Caco-2 (cell line): ENCODE measurements around the gene ZNF419. TPM values are rescaled to one million over a fixed set of nuclear protein-coding genes. Genes with fewer than 3 reads are reported as not detected.

Experiments used
- BruUV-seq: library from RNA; stranded (reverse); fragments of 400-500 nt; replicated peaks from 2 replicates; lab custom pipeline; 2021; lab: Mats Ljungman, UMichigan
- CTCF ChIA-PET: fragments of 300-600 bp; sonication (Branson Sonifier 250); formaldehyde crosslinking; loops from one replicate; lab custom pipeline; 2022; ENCODE audit warnings: antibody characterized with exemption; lab: Charles Lee
- POLR2A ChIA-PET: fragments of 300-600 bp; sonication (Branson Sonifier 250); formaldehyde crosslinking; loops from one replicate; lab custom pipeline; 2022; ENCODE audit warnings: antibody characterized with exemption; lab: Charles Lee
- DNase-seq, 2 experiments: peaks; one replicate each; pipeline versions ENCODE4 v3.0.0 to v3.0.0-alpha.2; 2020 to 2022
- H3K27me3 ChIP-seq: replicated peaks from 2 replicates; pipeline ENCODE4 v1.6.0; 2011; ENCODE audit warnings: low read length; ENCODE audit not compliant: control insufficient read depth, insufficient read depth
- H3K36me3 ChIP-seq: 2 replicates; pipeline ENCODE4 v1.5.1; 2011; ENCODE audit warnings: low read length; ENCODE audit not compliant: control insufficient read depth, insufficient read depth
- H3K4me1 ChIP-seq: fragments of 250-450 bp; sonication (Bioruptor Pico); 2 replicates; pipeline ENCODE4 v1.5.1; 2020; ENCODE audit warnings: mild to moderate bottlenecking
- H3K4me3 ChIP-seq: 2 replicates; pipeline ENCODE4 v1.5.1; 2011; ENCODE audit warnings: low read depth, mild to moderate bottlenecking, control low read depth, low read length
- H3K9me3 ChIP-seq: fragments of 250-450 bp; sonication (Bioruptor Pico); 2 replicates; pipeline ENCODE4 v1.5.1; 2020; ENCODE audit warnings: mild to moderate bottlenecking, moderate library complexity
- H3K27ac Mint-ChIP-seq: one replicate; pipeline ENCODE4 v1.8.0; 2022; ENCODE audit warnings: mixed read lengths; ENCODE audit not compliant: unreplicated experiment
- H3K27me3 Mint-ChIP-seq: one replicate; pipeline ENCODE4 v1.8.0; 2022; ENCODE audit warnings: mixed read lengths; ENCODE audit not compliant: insufficient read depth, unreplicated experiment
- H3K36me3 Mint-ChIP-seq: one replicate; pipeline ENCODE4 v1.8.0; 2022; ENCODE audit warnings: mild to moderate bottlenecking, mixed read lengths; ENCODE audit not compliant: insufficient read depth, unreplicated experiment
- H3K4me1 Mint-ChIP-seq: one replicate; pipeline ENCODE4 v1.8.0; 2022; ENCODE audit warnings: low read depth, mixed read lengths; ENCODE audit not compliant: unreplicated experiment
- H3K4me3 Mint-ChIP-seq: one replicate; pipeline ENCODE4 v1.8.0; 2022; ENCODE audit warnings: mild to moderate bottlenecking, moderate library complexity, mixed read lengths; ENCODE audit not compliant: unreplicated experiment
- H3K9me3 Mint-ChIP-seq: one replicate; pipeline ENCODE4 v1.8.0; 2022; ENCODE audit warnings: mixed read lengths; ENCODE audit not compliant: unreplicated experiment
- intact Hi-C: fragments of 100-400 bp; cut with micrococcal nuclease; formaldehyde crosslinking; loops from one replicate; pipeline ENCODE4 v1.10.0; 2022; ENCODE audit not compliant: unreplicated experiment
- total RNA-seq: library from RNA; stranded (reverse); gene quantifications from 2 replicates; pipeline ENCODE4 v1.2.3, GENCODE V29; 2022
- TF ChIP-seq, protein P1 (sequence below), 2 experiments: fragments of 200-600 bp in 1 of 2; IDR thresholded peaks; 1 replicate in 1 of 2; 2 replicates in 1 of 2; pipeline versions ENCODE4 v1.5.1 to v1.8.0; 2011 to 2022; ENCODE audit warnings: antibody characterized with exemption in 1 of 2, control low read depth in 1 of 2, inconsistent platforms in 1 of 2, low read depth in 1 of 2, low read length in 1 of 2, mild to moderate bottlenecking in 1 of 2, moderate library complexity in 1 of 2; ENCODE audit not compliant: insufficient read depth in 1 of 2, severe bottlenecking in 1 of 2, unreplicated experiment in 1 of 2

The ZNF419 gene
- total RNA-seq, 1 experiment from 2014 or later, result 16.9 TPM

DNA sequence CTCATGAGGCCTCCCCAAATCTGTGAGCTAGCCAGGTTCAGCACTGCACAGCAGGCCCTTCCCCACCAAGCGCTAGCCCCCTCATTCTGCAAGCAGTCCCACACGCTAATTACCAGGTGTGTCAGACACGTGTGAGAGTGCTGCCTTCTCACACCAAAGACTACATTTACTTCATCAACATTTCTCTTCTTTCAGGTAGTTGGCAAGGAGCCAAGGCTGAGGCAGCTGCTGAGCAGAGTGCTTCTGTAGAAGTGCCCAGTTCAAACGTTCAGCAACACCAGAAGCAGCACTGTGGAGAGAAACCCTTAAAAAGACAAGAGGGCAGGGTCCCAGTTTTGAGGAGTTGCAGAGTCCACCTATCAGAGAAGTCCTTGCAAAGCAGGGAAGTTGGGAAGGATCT lies 18.6 kb downstream of the ZNF419 start:
- no peak for DNase-seq
- Mint-ChIP-seq H3K27ac (no peak overlapping the region), H3K4me3 (no peak overlapping the region), H3K27me3 (no peaks in the 10 kb centered on the region), H3K9me3 (peaks cover 34% of the 10 kb centered on the region), H3K36me3 (peaks cover 73% of the 10 kb centered on the region), H3K4me1 (no peaks in the 10 kb centered on the region)
- TF ChIP-seq, protein P1, sequence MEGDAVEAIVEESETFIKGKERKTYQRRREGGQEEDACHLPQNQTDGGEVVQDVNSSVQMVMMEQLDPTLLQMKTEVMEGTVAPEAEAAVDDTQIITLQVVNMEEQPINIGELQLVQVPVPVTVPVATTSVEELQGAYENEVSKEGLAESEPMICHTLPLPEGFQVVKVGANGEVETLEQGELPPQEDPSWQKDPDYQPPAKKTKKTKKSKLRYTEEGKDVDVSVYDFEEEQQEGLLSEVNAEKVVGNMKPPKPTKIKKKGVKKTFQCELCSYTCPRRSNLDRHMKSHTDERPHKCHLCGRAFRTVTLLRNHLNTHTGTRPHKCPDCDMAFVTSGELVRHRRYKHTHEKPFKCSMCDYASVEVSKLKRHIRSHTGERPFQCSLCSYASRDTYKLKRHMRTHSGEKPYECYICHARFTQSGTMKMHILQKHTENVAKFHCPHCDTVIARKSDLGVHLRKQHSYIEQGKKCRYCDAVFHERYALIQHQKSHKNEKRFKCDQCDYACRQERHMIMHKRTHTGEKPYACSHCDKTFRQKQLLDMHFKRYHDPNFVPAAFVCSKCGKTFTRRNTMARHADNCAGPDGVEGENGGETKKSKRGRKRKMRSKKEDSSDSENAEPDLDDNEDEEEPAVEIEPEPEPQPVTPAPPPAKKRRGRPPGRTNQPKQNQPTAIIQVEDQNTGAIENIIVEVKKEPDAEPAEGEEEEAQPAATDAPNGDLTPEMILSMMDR (IDR thresholded peaks at IDR 0.05; ENCODE audit: insufficient read depth in 1 of 2, low read depth in 1 of 2, low read length in 1 of 2, severe bottlenecking in 1 of 2, unreplicated experiment in 1 of 2), result no peak
- peaks cover 11% of the 10 kb centered on the region for H3K36me3 ChIP-seq
- no peak overlapping the region for H3K4me3 ChIP-seq
- H3K9me3 ChIP-seq, result peaks cover 10% of the 10 kb centered on the region; the same call in 1 of the 2 replicates
- ChIA-PET CTCF (no interaction called here), POLR2A (no interaction called here)
- no peaks in the 10 kb centered on the region for H3K4me1 ChIP-seq
- BruUV-seq, result no TSS peak
- intact Hi-C loops, result no loop called here
- H3K27me3 ChIP-seq, result no peaks in the 10 kb centered on the region

DNA sequence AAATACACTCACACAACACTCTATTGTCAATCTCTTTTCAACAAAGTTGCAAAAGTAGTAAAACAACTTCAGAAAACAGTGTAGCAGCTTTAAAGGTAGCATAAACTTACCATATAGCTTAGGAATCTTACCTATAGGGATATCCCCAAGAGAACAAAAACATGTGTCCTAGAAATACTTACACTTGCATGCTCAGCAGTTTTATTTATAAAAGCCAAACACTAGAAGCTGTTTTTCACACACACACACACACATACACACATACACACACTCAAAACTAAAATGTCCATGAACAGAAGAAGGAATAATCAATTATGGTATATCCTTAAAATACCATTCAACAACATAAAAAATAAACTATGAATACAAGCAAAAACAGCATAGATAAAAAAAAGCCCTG lies 23.9 kb downstream of the ZNF419 start:
- peaks cover 43% of the 10 kb centered on the region for H3K36me3 Mint-ChIP-seq

DNA sequence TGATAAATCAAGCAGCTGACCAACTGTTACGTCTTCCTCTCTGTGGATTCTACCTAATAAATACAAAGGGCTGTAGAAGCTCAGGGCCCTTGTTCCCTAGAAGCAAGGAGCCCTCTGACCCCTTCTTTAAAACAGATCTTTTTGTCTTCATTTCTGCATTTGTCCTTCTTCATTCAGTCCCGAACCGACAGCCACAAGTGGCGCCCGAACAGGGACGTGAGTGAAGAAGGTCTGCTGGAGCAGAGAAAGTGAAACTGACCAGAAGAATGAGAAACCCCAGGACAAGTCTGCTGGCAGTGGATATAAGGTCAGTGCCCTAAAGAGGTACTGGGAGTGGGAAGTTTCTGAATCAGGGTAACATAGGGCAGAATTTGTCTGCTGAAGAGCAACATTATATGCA lies 25.3 kb downstream of the ZNF419 start:
- Histone ChIP-seq H3K4me1 (no peaks in the 10 kb centered on the region), H3K4me3 (no peak overlapping the region), H3K9me3 (peaks cover 19% of the 10 kb centered on the region), H3K36me3 (no peaks in the 10 kb centered on the region), H3K27me3 (no peaks in the 10 kb centered on the region)
- Mint-ChIP-seq H3K9me3 (peaks cover 52% of the 10 kb centered on the region), H3K36me3 (peaks cover 30% of the 10 kb centered on the region), H3K4me3 (no peak overlapping the region), H3K27me3 (no peaks in the 10 kb centered on the region), H3K27ac (no peak overlapping the region), H3K4me1 (no peaks in the 10 kb centered on the region)
- BruUV-seq, result no TSS peak
- TF ChIP-seq, protein P1 (IDR thresholded peaks at IDR 0.05; ENCODE audit: insufficient read depth in 1 of 2, low read depth in 1 of 2, low read length in 1 of 2, severe bottlenecking in 1 of 2, unreplicated experiment in 1 of 2), result no peak
- CTCF ChIA-PET, result no interaction called here
- intact Hi-C loops, result no loop called here
- POLR2A ChIA-PET, result no interaction called here
- DNase-seq, result peak in 1 of 2 experiments; percentile 58

More for the DNA sequence above, 23.9 kb downstream of the ZNF419 start:
- BruUV-seq, result no TSS peak
- Mint-ChIP-seq H3K4me3 (no peak overlapping the region), H3K27me3 (no peaks in the 10 kb centered on the region), H3K9me3 (peaks cover 52% of the 10 kb centered on the region), H3K27ac (no peak overlapping the region), H3K4me1 (no peaks in the 10 kb centered on the region)
- ChIA-PET CTCF (no interaction called here), POLR2A (no interaction called here)
- DNase-seq, result no peak
- Histone ChIP-seq H3K9me3 (peaks cover 19% of the 10 kb centered on the region), H3K27me3 (no peaks in the 10 kb centered on the region), H3K4me1 (no peaks in the 10 kb centered on the region), H3K36me3 (peaks cover 4% of the 10 kb centered on the region), H3K4me3 (no peak overlapping the region)
- TF ChIP-seq, protein P1 (IDR thresholded peaks at IDR 0.05; ENCODE audit: insufficient read depth in 1 of 2, low read depth in 1 of 2, low read length in 1 of 2, severe bottlenecking in 1 of 2, unreplicated experiment in 1 of 2), result no peak
- intact Hi-C loops, result no loop called here
